HG03520 (cell line): Measurements from ENCODE around the gene DNAJC12.
"Not testable (repeated sequence)": the region's sequence is repeated elsewhere in the genome, so short reads cannot be mapped to it uniquely, and the experiment has no call there.

Experiments used
- ATAC-seq: cut with Tn5 transposase; IDR thresholded peaks from one replicate; pipeline ENCODE4 v1.9.1; 2021; ENCODE audit warnings: mild to moderate bottlenecking, moderate library complexity; ENCODE audit not compliant: unreplicated experiment

DNAJC12 gene

DNA sequence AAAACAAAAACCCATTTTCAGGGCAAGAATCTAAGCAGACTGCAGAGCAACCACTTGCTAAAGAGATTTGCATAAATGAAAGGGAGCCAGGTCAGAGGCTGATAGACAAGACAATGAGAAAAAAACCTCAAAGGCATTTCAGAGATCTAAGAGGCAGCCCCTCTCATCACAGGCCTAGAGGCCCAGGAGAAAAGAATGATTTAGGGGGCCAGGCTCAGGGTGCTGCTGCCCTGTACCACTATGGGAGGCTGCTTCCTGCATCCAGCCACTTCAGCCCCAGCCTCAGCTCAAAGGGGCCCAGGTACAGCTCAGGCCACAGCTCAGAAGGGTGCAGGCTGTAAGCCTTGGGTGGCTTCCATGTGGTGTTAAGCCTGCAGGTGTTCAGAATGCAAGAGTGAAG lies 3.7 kb upstream of the DNAJC12 start:
- no peak for ATAC-seq

DNA sequence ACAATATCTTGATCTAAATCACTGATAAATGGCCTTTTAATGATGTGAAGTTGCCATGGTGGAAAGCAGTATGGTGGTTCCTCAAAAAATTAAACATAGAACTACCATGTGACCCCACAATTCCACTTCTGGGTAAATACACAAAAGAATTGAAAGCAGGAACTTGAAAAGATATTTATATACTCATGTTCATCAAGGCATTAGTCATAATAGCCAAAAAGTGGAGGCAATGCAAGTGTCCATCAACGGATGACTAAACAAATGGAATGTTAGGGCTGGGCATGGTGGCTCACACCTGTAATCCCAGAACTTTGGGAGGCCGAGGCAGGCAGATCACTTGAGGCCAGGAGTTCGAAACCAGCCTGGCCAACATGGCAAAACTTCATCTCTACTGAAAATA lies 2.0 kb upstream of the DNAJC12 start:
- no peak for ATAC-seq

DNA sequence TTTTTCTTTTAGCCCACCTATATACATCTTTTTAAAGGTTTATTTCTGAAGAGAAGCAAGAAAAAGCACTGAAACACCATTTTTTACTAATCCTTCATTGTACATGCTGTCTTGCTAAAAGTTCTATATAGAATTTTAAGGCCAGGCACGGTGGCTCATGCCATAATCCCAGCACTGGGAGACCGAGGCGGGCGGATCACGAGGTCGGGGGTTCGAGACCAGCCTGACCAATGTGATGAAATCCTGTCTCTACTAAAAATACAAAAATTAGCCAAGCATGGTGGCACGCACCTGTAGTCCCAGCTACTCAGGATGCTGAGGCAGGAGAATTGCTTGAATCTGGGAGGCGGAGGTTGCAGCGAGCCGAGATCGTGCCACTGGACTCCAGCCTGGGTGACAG lies 1.5 kb upstream of the DNAJC12 start:
- not testable (repeated sequence) for ATAC-seq

DNA sequence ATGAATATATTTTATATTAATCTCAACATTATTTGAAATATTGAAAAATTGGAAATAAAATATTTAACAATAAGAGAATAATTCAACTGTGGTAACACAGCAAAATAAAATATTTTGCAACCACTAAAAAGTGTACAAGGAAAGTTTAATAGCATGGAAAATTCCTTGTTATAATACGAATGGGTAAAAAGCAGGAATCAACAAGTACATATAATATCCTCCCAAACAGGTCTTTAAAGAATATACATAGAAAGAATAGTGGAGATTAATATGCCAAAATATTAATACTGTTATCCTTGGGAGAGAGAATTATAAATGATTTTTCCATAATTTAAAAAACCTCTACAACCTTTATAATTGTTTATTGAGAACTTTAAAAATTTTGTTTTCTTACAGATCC lies 1.0 kb downstream of the DNAJC12 start:
- no peak for ATAC-seq

DNA sequence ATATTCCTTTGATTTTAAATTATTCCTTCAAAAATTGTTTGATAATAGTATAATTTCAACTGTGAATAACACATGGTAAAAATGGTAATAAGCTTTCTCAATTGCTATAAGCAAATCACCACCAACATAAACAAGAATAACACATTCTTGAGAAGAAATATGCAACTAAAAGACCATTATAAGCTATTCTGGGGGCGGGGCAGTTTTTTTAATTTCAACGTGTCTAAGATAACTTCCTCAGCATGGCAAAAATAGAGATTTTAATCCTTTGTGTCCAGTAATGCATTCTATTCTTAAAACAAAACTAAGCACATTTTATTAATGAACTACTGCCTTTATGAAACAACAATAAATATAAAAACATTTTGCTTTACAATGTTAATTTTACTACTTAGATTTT lies 1.5 kb downstream of the DNAJC12 start:
- no peak for ATAC-seq

DNA sequence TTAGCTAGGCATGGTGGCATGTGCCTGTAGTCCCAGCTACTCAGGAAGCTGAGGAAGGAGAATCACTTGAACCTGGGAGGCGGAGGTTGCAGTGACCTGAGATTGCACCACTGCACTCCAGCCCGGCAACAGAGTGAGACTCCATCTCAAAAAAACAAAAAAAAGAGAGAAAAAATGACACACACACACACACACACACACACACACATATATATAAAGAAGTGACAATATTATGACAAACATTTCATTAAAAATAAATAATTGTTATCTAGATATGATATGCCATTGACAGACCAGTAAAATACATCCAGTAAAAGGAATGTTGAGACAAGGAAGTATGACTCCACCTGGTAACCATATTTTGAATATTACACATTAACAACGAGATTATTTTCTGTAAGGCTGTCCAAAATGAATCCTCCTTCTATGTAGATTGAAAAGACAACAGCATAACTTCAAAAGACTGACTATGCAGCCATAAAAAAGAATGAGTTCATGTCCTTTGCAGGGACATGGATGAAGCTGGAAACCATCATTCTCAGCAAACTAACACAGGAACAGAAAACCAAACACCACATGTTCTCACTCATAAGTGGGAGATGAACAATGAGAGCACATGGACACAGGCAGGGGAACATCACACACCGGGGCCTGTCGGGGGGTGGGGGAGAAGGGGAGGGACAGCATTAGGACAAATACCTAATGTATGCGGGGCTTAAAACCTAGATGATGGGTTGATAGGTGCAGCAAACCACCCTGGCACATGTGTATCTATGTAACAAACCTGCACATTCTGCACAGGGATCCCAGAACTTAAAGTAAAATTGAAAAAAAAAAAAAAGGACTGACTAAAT lies 2.2 kb downstream of the DNAJC12 start:
- not testable (repeated sequence) for ATAC-seq

DNA sequence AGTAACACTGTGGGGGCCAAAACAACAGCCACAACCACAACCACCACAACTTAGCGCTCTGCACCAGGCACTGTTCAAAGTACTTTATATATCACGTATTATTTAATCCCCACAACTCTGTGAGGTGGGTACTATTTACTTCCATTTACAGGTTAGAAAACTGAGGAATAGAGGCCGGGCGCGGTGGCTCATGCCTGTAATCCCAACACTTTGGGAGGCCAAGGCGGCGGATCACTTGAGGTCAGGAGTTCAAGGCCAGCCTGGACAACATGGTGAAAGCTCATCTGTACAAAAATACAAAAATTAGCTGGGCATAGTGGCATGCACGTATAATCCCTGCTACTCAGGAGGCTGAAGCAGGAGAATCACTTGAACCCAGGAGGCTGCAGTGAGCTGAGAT lies 3.6 kb downstream of the DNAJC12 start:
- no peak for ATAC-seq

DNA sequence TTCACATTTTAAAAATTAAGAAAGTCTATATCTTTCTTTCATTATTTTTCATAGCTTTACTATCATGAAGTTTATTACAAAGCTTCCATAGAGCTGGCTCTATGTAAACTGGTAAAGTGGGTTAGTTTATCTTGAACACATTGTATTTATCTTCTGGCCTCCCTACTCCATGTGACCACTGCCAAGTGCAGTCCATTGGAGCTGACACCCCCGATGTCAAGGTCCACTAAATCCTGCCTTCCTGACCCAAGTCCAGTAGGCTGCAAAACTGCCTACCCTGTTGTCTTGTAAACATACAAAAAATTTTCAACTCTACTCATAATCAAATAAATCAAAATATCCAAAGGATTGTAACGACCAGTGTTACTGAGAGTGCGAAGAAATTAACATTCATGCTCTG lies 10.2 kb downstream of the DNAJC12 start:
- no peak for ATAC-seq

DNA sequence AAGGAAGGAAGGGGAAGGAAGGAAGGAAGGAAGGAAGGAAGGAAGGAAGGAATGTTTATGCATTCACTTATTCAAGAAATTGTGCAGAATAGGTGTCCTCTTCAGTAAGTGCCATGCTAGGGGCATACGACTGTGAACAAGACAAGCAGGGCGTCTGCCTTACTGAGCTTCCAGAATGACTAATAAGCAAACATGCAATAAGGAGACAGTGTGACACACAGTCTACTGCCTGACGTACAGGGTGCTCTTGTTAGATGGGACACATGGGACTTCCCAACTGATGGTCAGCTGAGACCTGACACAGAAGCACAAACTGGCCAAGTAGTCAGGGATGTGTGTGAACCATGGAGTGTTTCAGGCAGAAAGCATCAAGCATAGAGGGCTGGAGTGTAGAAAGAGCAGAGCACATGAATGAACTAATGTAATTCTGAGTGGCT lies 18.2 kb downstream of the DNAJC12 start:
- ATAC-seq = peak; percentile 82

DNA sequence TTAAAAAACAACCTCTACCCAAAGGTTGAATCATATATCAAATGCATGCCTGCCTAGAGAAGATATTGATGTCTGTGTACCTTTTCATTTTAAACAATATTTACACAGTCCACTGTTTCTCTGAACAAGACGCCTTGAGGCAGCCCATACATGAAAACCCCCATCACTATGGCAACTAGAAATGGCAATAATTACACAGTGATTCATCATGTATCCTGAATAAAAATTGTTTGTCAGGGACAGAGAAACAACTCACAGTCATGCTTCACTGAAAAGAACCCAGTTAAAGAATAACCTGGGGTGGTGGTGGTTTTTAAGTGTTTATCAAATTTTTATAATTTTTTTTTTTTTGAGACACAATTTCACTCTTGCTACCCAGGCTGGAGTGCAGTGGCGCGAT lies 19.7 kb downstream of the DNAJC12 start:
- ATAC-seq = no peak

DNA sequence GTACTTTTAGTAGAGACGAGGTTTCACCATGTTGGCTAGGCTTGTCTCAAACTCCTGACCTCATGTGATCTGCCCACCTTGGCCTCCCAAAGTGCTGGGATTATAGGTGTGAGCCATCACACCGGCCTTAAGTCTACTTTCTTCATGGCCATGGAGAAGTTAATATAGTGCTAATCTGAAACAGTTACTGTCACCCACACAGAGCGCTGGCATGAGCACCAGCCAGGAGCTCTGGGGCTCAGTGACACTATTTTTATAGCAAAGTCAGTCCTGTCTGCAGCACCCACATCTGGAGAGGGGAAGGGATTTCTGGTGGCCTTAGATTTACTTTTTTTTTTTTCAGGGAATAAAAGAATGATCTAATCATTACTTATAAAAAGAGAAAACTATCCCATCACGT lies 21.3 kb downstream of the DNAJC12 start:
- no peak for ATAC-seq

DNA sequence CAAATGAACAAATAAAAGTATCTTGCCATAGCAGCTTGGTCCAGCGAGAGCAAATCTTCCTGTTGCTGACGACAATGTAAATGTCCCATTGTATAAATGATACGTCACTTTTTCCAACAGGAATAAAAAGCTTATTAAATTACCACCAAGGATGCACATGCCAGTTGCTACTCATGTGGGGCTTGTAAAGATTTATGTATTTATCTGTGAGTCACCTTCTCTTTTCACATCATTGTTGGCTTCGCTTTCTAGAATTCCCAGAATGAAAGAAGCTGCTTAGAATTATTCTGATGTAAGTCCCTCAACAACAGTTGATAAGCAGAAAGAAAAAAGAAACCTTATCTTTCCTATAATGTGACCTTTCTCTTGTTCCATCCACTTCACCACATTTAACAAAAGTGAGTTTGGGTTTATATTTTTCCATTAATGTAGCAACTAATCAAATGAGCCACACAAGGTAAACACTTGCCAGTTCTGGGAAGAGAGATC lies 22.4 kb downstream of the DNAJC12 start:
- ATAC-seq = no peak

DNA sequence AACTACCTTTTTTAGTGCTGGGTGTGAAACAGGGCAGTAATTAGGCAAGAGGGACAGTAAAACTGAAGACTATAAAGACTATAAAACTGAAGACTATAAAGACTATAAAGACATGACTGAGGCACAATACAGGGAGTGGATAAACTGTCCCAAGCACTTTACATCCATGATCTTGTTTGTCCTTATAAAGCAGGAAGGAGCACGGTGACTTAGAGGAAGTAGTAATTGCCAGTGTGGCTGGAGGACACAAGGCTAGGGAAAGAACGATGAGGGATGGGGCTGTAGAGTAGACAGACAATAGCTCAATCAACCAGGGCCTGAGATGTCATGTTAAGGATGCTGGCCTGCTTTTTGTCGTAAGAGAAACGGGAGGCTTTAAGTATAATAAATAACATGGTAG lies 26.0 kb downstream of the DNAJC12 start:
- ATAC-seq = no peak

DNA sequence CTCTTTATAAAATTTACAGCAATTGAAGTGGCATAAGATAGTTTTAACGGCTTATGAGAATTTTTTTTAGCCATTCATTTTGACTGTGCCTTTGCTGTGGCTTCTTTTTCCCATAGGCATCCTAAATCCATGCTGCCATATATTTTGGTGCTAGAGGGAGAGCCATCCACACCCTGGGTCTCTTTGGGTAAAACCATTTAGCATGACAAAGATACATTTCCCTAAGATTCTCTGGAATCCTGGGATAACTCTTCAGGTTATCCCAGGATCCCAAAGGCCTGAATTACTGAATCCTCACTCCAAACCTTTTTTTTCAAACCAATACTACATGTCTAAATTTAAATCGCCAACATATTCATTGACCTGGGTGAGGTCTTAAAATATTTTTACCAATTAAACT lies 28.9 kb downstream of the DNAJC12 start:
- no peak for ATAC-seq

DNA sequence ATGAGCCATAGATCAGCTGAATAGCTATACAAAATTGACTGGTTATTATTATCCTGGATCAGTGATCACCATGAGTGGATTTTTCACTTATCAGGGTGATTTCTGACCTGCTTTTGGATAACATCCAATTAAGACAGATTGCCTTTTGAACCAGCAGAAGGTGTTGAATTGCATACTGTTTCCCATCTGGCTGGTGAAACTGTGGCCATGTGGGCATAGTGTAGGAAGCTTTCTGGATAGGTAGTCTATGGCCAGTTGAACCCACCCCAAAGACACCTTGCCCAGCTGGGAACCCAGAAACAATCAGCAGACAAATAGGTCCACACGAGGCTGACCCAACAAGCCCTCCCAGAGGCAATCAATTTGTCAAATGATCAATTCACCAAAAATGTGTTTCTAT lies 29.3 kb downstream of the DNAJC12 start:
- ATAC-seq = no peak

DNA sequence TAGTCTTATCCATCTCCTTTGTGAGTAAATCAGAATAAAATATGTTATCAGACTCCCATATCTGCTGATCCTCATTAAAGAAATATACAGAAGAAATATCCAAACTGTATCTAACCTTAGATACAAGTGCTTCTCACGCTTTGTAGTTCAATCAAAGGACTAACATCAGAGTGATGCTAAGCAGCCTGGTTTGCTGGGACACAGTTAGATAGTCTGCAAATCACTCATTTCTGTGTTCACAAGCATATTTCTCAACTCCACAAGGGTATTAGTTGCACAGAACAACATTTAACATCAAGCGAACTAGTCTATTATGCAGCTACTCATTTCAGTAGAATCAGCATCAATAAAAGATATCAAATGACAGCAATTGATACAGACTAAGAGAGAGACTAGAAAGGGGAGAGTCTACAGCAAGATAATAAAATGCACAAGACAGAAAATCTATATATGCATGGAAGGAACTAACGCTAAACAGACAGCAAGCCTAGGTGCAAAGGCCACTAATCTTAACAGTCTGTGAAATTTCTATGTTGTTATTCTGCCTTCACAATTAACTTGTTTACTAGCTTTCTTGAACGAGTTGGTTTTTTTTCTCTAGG lies 30.0 kb downstream of the DNAJC12 start:
- no peak for ATAC-seq

DNA sequence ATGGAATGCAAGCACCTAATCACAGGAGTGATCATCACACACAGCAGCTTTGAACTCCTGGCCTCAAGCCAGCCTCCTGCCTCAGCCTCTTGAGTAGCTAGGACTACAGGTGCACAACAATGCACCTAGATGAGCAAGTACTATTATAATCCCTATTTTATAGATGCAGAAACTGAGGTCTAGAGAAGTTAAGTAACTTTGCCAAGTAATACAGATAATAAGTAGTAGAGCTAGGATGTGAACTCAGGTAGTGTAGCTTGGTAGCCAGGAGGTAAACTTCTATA lies 33.7 kb downstream of the DNAJC12 start:
- no peak for ATAC-seq

DNA sequence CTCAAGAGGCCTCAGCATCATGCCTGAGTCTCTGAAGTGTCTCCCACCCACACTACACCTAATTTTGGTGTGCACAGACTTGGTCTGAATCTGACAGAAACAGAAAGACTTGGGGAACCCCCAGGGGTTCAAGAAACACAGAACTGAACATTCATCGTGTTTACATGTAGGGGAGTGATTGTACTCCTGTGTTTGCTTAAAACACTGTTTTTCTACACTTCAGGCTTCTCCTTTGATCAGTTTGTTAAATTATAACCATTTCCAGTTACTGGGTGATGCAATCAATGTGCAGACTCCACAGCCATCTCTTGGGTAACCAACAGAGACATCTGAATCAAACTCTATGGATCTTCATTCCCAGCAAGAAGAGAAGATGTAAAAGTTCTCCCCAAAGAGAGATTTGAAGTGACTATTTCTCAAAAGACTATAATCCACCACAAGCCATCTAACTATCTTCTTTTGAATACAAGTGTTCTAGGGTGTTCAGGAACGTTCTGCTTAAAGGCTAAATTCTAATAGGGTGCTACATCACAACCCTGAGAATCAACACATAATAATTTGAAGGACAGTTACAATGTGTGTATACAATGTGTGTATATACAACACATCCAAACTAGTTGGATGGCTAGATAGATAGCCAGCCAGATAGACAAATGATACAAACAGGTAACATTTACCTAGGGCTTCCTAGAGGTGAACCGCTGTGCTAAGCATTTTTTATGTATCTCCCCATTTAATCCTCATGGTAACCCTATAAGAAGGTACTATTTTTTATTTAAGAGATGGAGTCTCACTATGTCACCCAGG lies 34.2 kb downstream of the DNAJC12 start:
- peak; percentile 92 for ATAC-seq

DNA sequence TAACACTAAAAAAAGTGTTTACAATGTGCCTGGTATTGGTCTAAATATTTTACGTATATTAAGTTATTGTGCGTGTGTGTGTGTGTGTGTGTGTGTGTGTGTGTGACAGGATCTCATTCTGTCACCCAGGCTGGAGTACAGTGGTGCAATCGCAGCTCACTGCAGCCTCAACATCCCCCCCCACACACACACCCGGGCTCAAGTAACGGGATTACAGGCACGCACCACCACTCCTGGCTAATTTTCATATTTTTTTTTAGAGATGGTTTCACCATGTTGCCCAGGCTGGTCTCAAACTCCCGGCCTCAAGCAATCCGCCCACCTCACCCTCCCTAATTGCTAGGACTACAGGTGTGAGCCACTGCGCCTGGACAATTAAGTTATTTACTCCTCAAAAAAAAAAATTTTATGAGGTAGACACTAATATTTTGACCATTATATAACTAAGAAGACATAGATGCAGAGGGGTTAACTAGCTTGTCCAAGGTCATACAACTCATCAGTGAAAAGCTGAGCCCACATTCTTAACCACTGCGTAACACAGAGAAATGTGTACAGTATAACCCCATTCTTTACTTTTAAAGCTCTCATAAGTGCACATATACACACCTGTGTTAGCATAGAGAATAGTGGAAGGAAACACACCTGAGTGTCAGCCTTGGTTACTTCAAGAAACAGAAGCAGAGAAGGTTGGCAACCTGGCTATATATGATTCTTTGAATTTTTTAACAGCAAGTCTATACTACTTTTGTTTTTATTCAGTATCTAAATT lies 35.0 kb downstream of the DNAJC12 start:
- ATAC-seq = peak; percentile 34

DNA sequence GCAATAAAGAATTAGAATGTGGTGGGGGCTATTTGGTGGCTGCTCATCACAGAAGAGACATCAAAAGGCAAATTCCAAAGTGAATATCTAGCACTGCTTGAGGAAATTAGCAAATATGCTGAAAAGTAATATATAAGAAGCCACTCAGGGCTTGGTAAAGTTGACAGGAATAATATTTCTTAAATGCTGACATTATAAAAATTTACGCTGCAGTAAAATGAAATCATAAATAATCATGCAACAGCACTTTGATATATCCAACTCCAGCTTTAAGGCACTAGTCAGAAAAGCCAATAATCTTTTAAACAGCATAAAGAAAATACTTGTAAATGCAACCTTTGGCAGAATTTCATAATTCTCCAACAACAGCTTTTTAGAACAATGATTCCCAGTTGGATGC lies 36.9 kb downstream of the DNAJC12 start:
- no peak for ATAC-seq

DNA sequence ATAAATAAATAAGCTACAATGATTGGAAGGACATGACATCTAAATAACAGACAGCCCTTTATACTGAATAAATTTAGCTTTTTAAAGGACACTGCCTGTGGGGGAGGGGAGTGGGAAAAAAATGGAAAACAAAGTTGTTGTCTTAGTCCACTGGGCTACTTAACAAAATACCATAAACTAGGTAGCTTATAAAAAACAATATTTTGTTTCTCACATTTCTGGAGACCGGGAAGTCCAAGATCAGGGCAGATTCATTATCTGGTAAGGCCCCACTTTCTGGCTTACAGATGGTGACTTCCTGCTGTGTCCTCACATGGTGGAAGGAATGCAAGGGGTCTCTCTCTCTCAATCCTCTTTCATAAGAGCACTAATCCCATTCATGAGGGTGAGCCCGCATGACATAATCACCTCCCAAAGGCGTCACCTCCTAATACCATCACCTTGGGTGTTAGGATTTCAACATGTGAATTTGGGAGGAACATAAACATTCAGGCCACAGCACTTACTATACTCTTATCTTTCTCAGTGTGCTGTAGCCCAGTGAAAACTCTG lies 43.0 kb downstream of the DNAJC12 start:
- ATAC-seq = no peak
